HepG2 (cell line): ENCODE measurements around the gene LYRM4. TPM values are rescaled to one million over a fixed set of nuclear protein-coding genes. Genes with fewer than 3 reads are reported as not detected.
A peak's percentile ranks its signal among the peaks of the same experiment; 100 is the strongest.

Source experiments
- ATAC-seq: fragments of 200-7000 bp; cut with Tn5 transposase; 3 replicates; pipeline ENCODE4 v1.9.1; 2020; ENCODE audit warnings: mild to moderate bottlenecking, moderate library complexity
- BruUV-seq: library from RNA; stranded (reverse); fragments of 400-500 nt; replicated peaks from 2 replicates; lab custom pipeline; 2021; lab: Mats Ljungman, UMichigan
- CTCF ChIA-PET: fragments of 300-600 bp; formaldehyde crosslinking; extraction: SDS; loops from one replicate; lab custom pipeline; 2021; ENCODE audit warnings: low total read pairs, inconsistent platforms, low intra/inter-chr PET ratio; lab: Yijun Ruan, JAX
- POLR2A ChIA-PET: fragments of 350-600 bp; sonication (Branson Sonifier 250); formaldehyde crosslinking; loops from one replicate; lab custom pipeline; 2020; ENCODE audit warnings: antibody characterized with exemption, inconsistent platforms; lab: Yijun Ruan, JAX
- DNase-seq: peaks from one replicate; pipeline ENCODE4 v3.0.0-alpha.2; 2015; ENCODE audit warnings: low spot score
- FAIRE-seq: peaks from 3 replicates; lab custom pipeline; 2011; peaks lifted over from hg19 to GRCh38; lab: Jason Lieb, UNC
- H2AFZ ChIP-seq: one replicate; pipeline ENCODE4 v1.6.1; 2011; ENCODE audit warnings: low read length, inconsistent platforms
- H3K27ac ChIP-seq: fragments of 300-600 bp; 3 replicates; pipeline ENCODE4 v1.8.0; 2011; ENCODE audit warnings: mixed run types, mild to moderate bottlenecking, mixed read lengths, low read length, inconsistent platforms; ENCODE audit not compliant: insufficient read depth; ENCODE audit errors: extremely low read length
- H3K27me3 ChIP-seq, 2 experiments: fragments of 200-600 bp in 1 of 2; 2 replicates in 1 of 2; 3 replicates in 1 of 2; pipeline versions ENCODE4 v1.6.0 to v1.8.0; 2011; ENCODE audit warnings: low read length in 2 of 2, mild to moderate bottlenecking in 2 of 2, moderate library complexity in 2 of 2, inconsistent platforms in 1 of 2; ENCODE audit not compliant: insufficient read depth in 2 of 2, control insufficient read depth in 1 of 2
- H3K36me3 ChIP-seq, 2 experiments: fragments of 200-600 bp in 1 of 2; replicated peaks in 1 of 2; 2 replicates in 1 of 2; 3 replicates in 1 of 2; pipeline versions ENCODE4 v1.5.1 to v1.8.0; 2011; ENCODE audit warnings: low read length in 2 of 2, inconsistent platforms in 1 of 2; ENCODE audit not compliant: insufficient read depth in 2 of 2, control insufficient read depth in 1 of 2
- H3K4me1 ChIP-seq: 2 replicates; pipeline ENCODE4 v1.5.1; 2012; ENCODE audit warnings: low read length, inconsistent platforms; ENCODE audit not compliant: insufficient read depth
- H3K4me2 ChIP-seq: 2 replicates; pipeline ENCODE4 v1.6.0; 2011; ENCODE audit warnings: low read depth, low read length, inconsistent platforms
- H3K4me3 ChIP-seq, 3 experiments: fragments of 200-600 bp in 1 of 3; sonication (generic), shearing (Covaris generic) in 1 of 3; replicated peaks in 1 of 3; 2 replicates each; pipeline ENCODE4 v1.5.1; 2011 to 2016; ENCODE audit warnings: low read length in 3 of 3, inconsistent platforms in 2 of 3, low read depth in 2 of 3, mild to moderate bottlenecking in 2 of 3, control low read depth in 1 of 3, mixed read lengths in 1 of 3; ENCODE audit not compliant: insufficient read depth in 1 of 3
- H3K79me2 ChIP-seq: one replicate; pipeline ENCODE4 v1.6.1; 2011; ENCODE audit warnings: low read length, inconsistent platforms; ENCODE audit not compliant: insufficient read depth
- H3K9ac ChIP-seq: 2 replicates; pipeline ENCODE4 v1.6.0; 2011; ENCODE audit warnings: mild to moderate bottlenecking, low read depth, low read length, inconsistent platforms; ENCODE audit not compliant: insufficient read depth
- H3K9me3 ChIP-seq: 2 replicates; pipeline ENCODE4 v1.5.1; 2012; ENCODE audit warnings: mild to moderate bottlenecking, low read length
- H4K20me1 ChIP-seq: 2 replicates; pipeline ENCODE4 v1.6.0; 2011; ENCODE audit warnings: inconsistent platforms, mild to moderate bottlenecking, low read length, moderate library complexity; ENCODE audit not compliant: insufficient read depth
- AGO2 ChIP-seq: fragments of 200-400 bp; formaldehyde crosslinking; optimal IDR thresholded peaks from 2 replicates; pipeline ENCODE3; 2017; ENCODE audit warnings: mild to moderate bottlenecking, low read depth, low read length, moderate library complexity
- IKZF1 ChIP-seq: fragments of 450-650 bp; IDR thresholded peaks from 2 replicates; pipeline ENCODE4 v1.7.1; 2016
- PRDM15 ChIP-seq: sonication (generic); formaldehyde crosslinking; IDR thresholded peaks from 2 replicates; pipeline ENCODE4 v1.4.0; 2020; ENCODE audit warnings: missing genetic modification reagents
- ZNF616 ChIP-seq: sonication (generic); formaldehyde crosslinking; IDR thresholded peaks from 2 replicates; pipeline ENCODE4 v1.5.0; 2020; ENCODE audit warnings: low read depth, mild to moderate bottlenecking, missing genetic modification reagents
- WGBS: methylation state at CpG from one replicate; pipeline ENCODE4 v1.1.6; 2017; ENCODE audit warnings: low lambda C conversion rate; 5-methylcytosine and 5-hydroxymethylcytosine counted together
- in situ Hi-C: cut with HindIII; loops from 2 replicates; pipeline ENCODE4 v1.10.0; 2017; ENCODE audit warnings: low pct_unique_long_range_greater_than_20kb; ENCODE audit not compliant: extremely low pct_ligation_motif_present
- intact Hi-C: fragments of 100-400 bp; cut with micrococcal nuclease; formaldehyde crosslinking; loops from one replicate; pipeline ENCODE4 v1.10.0; 2022; ENCODE audit not compliant: unreplicated experiment
- polyA plus RNA-seq, 8 experiments: library from polyadenylated mRNA; depleted of rRNA in 3 of 8; stranded (reverse) in 7 of 8; unstranded in 1 of 8; fragments of >200 nt; fragmentation: Illumina TruSeq in 4 of 8; extraction: Trizol in 4 of 8; gene quantifications; 2 replicates each; pipeline versions ENCODE4 v1.2.1 to v1.2.3, GENCODE V29; 2011 to 2016; ENCODE audit warnings: low read depth in 4 of 8, missing spikeins in 1 of 8, mixed read lengths in 1 of 8; ENCODE audit not compliant: insufficient read depth in 1 of 8
- total RNA-seq, 5 experiments: library from RNA; depleted of rRNA; stranded (reverse); fragments of >200 nt; fragmentation: Illumina TruSeq; extraction: Trizol; gene quantifications; 2 replicates each; pipeline ENCODE4 v1.2.3, GENCODE V29; 2016; ENCODE audit warnings: low read depth in 1 of 5

LYRM4 gene
- total and polyA plus RNA-seq, 2 of the 13 experiments (the other 11 are each of a cell fraction or from before 2014, with no cell fraction given), result 64.6 to 67.5 TPM

- H4K20me1 ChIP-seq, result no peaks in the 10 kb centered on the region
- intact Hi-C loops (no loop called here), in situ Hi-C loops (no loop called here)
- no peaks in the 10 kb centered on the region for H3K27me3 ChIP-seq
- H3K4me3 ChIP-seq, result no peak overlapping the region
- ChIA-PET POLR2A (no interaction called here), CTCF (no interaction called here)
- no peak overlapping the region for H3K27ac ChIP-seq
- BruUV-seq, result no TSS peak
- H3K4me1 ChIP-seq, result peaks cover 18% of the 10 kb centered on the region
- DNase-seq (no peak), ATAC-seq (no peak), FAIRE-seq (no peak)
- H3K9ac ChIP-seq, result no peak overlapping the region
- H3K79me2 ChIP-seq, result no peaks in the 10 kb centered on the region
- peaks cover 11 to 28% of the 10 kb centered on the region in 2 experiments; a peak in 4 of 5 replicates for H3K36me3 ChIP-seq
- no peak for TF ChIP-seq IKZF1
- TF ChIP-seq AGO2, result peak; percentile 22
- WGBS, result 99% methylated on average over 7 of the region's 7 CpGs
- no peaks in the 10 kb centered on the region for H3K9me3 ChIP-seq
- no peak overlapping the region for H3K4me2 ChIP-seq
- no peak overlapping the region for H2AFZ ChIP-seq
These were observed 149.1 kb downstream of the LYRM4 start for GRCh38 chr6:5111626-5112025.

DNA sequence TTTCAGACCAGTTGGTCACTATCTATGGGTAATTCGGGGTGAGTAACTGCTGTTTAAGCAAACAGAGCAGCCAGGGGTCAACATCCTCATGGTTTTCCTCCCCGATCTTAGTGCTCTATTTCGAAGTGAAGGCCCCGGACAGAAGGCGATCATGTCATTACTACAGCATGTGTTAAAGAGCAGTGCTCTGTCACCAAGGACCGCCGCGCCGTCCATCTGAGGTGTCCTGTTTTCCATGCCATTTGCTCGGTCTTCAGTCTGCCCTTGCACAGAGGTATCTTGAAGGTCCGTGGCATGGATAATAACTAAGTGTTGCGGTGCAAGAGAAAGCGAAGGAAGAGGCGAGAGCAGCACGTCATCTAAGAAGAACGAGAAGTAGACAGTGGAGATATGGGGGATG lies 150.5 kb downstream of the LYRM4 start:
- intact Hi-C loops (no loop called here), in situ Hi-C loops (no loop called here)
- peaks cover 11 to 28% of the 10 kb centered on the region in 2 experiments; a peak in 3 of 5 replicates for H3K36me3 ChIP-seq
- no peaks in the 10 kb centered on the region for H3K9me3 ChIP-seq
- no peak for FAIRE-seq
- H3K4me3 ChIP-seq, result no peak overlapping the region
- POLR2A ChIA-PET, result no interaction called here
- no peak overlapping the region for H2AFZ ChIP-seq
- CTCF ChIA-PET, result no interaction called here
- H3K9ac ChIP-seq, result no peak overlapping the region
- H3K27me3 ChIP-seq, result no peaks in the 10 kb centered on the region
- no peak for DNase-seq
- ATAC-seq, result no peak
- no peak overlapping the region for H3K4me2 ChIP-seq
- WGBS, result 93% methylated on average over 16 of the region's 16 CpGs
- BruUV-seq, result no TSS peak
- TF ChIP-seq PRDM15 (no peak), ZNF616 (CRISPR knock-in tag) (no peak)
- no peak overlapping the region for H3K27ac ChIP-seq
- no peaks in the 10 kb centered on the region for H4K20me1 ChIP-seq
- no peaks in the 10 kb centered on the region for H3K79me2 ChIP-seq
- H3K4me1 ChIP-seq, result peaks cover 10% of the 10 kb centered on the region
